ENCODE measurements around the gene PTPRN. TPM values are rescaled to one million over a fixed set of nuclear protein-coding genes. Genes with fewer than 3 reads are reported as not detected.

Gene PTPRN
- polyA plus RNA-seq (2011; rRNA removed) (0.44 and 0.62 TPM in 2 replicates), polyA plus RNA-seq (2017; fragmentation: RNase III; extraction: RNeasy Plus Mini Kit Qiagen cat#74134 plus additional on column Dnase treatment) (0.90 to 1.1 TPM (median 0.97 TPM) in 3 replicates), polyA minus RNA-seq (2011; rRNA and poly(A)+ RNA removed) (0.88 and 2.8 TPM in 2 replicates)
- polyA plus RNA-seq (2012; cell fraction: cytosol; rRNA removed), result 0.62 and 1.1 TPM in 2 replicates
- polyA plus RNA-seq (2012; cell fraction: nucleus; rRNA removed), result 1.3 and 2.4 TPM in 2 replicates

- Histone ChIP-seq H3K27ac (peak within 1 kb of the TSS in 1 of 2 experiments; percentile 38; a peak in 3 of 6 replicates), H3K4me2 (peak within 1 kb of the TSS; percentile 91), H3K9me3 (no peaks in the 10 kb centered on the region), H3K4me1 (peaks cover 13% of the 10 kb centered on the region; the same call in 2 of the 3 replicates), H3K4me3 (peak within 1 kb of the TSS; percentile 36)
- CTCF ChIA-PET, result interaction anchor here (0.7 to 3.9 kb wide), 5 partner anchors 14 to 221 kb away, joined by 3 to 19 read pairs (median 4); partner anchors contain the start of gene NHEJ1
- FAIRE-seq (no peak), DNase-seq (ENCODE audit: low read depth in 1 of 2, low spot score in 1 of 2) (no peak), ATAC-seq (no peak)
- 52% methylated on average over 15 of the region's 37 CpGs for WGBS (ENCODE audit: missing lambda C conversion rate)
- POLR2A ChIA-PET, result no interaction called here
- TF ChIP-seq HDAC2 (IDR thresholded peaks at IDR 0.05), result no peak
- TF ChIP-seq HOXB13 (CRISPR knock-in tag; IDR thresholded peaks at IDR 0.05; ENCODE audit: low read depth), result no peak
- no peak for TF ChIP-seq KDM1A (IDR thresholded peaks at IDR 0.05; ENCODE audit: low read depth)
- no peak for TF ChIP-seq CBX2 (IDR thresholded peaks at IDR 0.05; ENCODE audit: borderline replicate concordance, low read depth)
- no peak for TF ChIP-seq MAX (IDR thresholded peaks at IDR 0.05)
- TF ChIP-seq KDM5A (IDR thresholded peaks at IDR 0.05), result no peak
- no peak for TF ChIP-seq ESRRA (IDR thresholded peaks at IDR 0.05; ENCODE audit: borderline replicate concordance, low read length)
- no peak for TF ChIP-seq REST (IDR thresholded peaks at IDR 0.05)
- no peak for TF ChIP-seq SREBF2 (IDR thresholded peaks at IDR 0.05)
- TF ChIP-seq RCOR1 (IDR thresholded peaks at IDR 0.05; ENCODE audit: low read depth, low read length), result no peak
- TF ChIP-seq ZC3H11A (IDR thresholded peaks at IDR 0.05), result no peak
- no peak for TF ChIP-seq JUN (IDR thresholded peaks at IDR 0.05)
- TF ChIP-seq HMGXB4 (CRISPR knock-in tag; IDR thresholded peaks at IDR 0.05; ENCODE audit: borderline replicate concordance), result no peak
- no peak for TF ChIP-seq RFX5 (IDR thresholded peaks at IDR 0.05)
- TF ChIP-seq FOXS1 (CRISPR knock-in tag; IDR thresholded peaks at IDR 0.05), result no peak
- no peak for TF ChIP-seq USF2 (IDR thresholded peaks at IDR 0.05)
- no peak for TF ChIP-seq RNF2 (IDR thresholded peaks at IDR 0.05; ENCODE audit: borderline replicate concordance, low read depth)
- TF ChIP-seq CTCF (IDR thresholded peaks at IDR 0.05), result no peak
- no peak for TF ChIP-seq JUNB (IDR thresholded peaks at IDR 0.05)
These were observed at the start of gene PTPRN for GRCh38 chr2:219309278-219309677. TSS of gene PTPRN (minus strand) at chr2:219309401. CDS start at chr2:219309332, 69 bp downstream.
